D341Med (cell line): Measurements from ENCODE around the gene SERPINA5.
"Not testable (repeated sequence)": the region's sequence is repeated elsewhere in the genome, so short reads cannot be mapped to it uniquely, and the experiment has no call there.

Experiments
- DNase-seq: peaks from one replicate; pipeline ENCODE4 v3.0.0; 2012; ENCODE audit warnings: low spot score

Gene SERPINA5

GRCh38 chr14:94573475-94574277 lies 7.5 kb upstream of the SERPINA5 start:
- no peak for DNase-seq

- DNase-seq, result no peak
Measured at GRCh38 chr14:94574336-94574735, 6.9 kb upstream of the SERPINA5 start.

GRCh38 chr14:94575730-94576585 lies 5.3 kb upstream of the SERPINA5 start:
- DNase-seq, result no peak

GRCh38 chr14:94577472-94577871 lies 3.8 kb upstream of the SERPINA5 start:
- not testable (repeated sequence) for DNase-seq

GRCh38 chr14:94578712-94579111 lies 2.5 kb upstream of the SERPINA5 start:
- DNase-seq, result no peak

- no peak for DNase-seq
Measured at GRCh38 chr14:94582199-94582750, 1.0 kb downstream of the SERPINA5 start.

- DNase-seq, result no peak
Measured at GRCh38 chr14:94582851-94583250, 1.6 kb downstream of the SERPINA5 start.

GRCh38 chr14:94583557-94583956 lies 2.3 kb downstream of the SERPINA5 start:
- DNase-seq, result no peak

GRCh38 chr14:94584591-94585280 lies 3.5 kb downstream of the SERPINA5 start:
- no peak for DNase-seq

GRCh38 chr14:94586635-94587034 lies 5.4 kb downstream of the SERPINA5 start:
- DNase-seq, result no peak

- DNase-seq, result no peak
Measured at GRCh38 chr14:94588311-94588710, 7.1 kb downstream of the SERPINA5 start.

- no peak for DNase-seq
Measured at GRCh38 chr14:94591073-94591472, 9.8 kb downstream of the SERPINA5 start.

- no peak for DNase-seq
Measured at GRCh38 chr14:94591871-94592270, 10.6 kb downstream of the SERPINA5 start.

GRCh38 chr14:94592457-94592856 lies 11.2 kb downstream of the SERPINA5 start:
- DNase-seq, result no peak

- no peak for DNase-seq
Measured at GRCh38 chr14:94593376-94593748, 12.1 kb downstream of the SERPINA5 start.

- DNase-seq, result no peak
Measured at GRCh38 chr14:94593749-94594431, 12.7 kb downstream of the SERPINA5 start.

- no peak for DNase-seq
Measured at GRCh38 chr14:94594441-94594840, 13.2 kb downstream of the SERPINA5 start.

GRCh38 chr14:94595912-94596311 lies 14.7 kb downstream of the SERPINA5 start:
- no peak for DNase-seq

GRCh38 chr14:94596361-94596760 lies 15.1 kb downstream of the SERPINA5 start:
- no peak for DNase-seq

- no peak for DNase-seq
Measured at GRCh38 chr14:94597788-94598187, 16.6 kb downstream of the SERPINA5 start.

- DNase-seq, result no peak
Measured at GRCh38 chr14:94598506-94598815, 17.2 kb downstream of the SERPINA5 start.
